Fibroblast of skin of left biceps (primary cell): ENCODE results near the gene PARG.
"Not testable (repeated sequence)": the region's sequence is repeated elsewhere in the genome, so short reads cannot be mapped to it uniquely, and the experiment has no call there.

ENCODE experiments used
- DNase-seq, 2 experiments: peaks; one replicate each; pipeline ENCODE4 v3.0.0-alpha.2; 2013; ENCODE audit warnings: low read depth in 2 of 2

Gene PARG

GRCh38 chr10:49941447-49942338 lies at the start of gene PARG, which contains the start of gene TIMM23B:
Gene PARG (minus strand): TSS chr10:49942027. CDS start chr10:49941725, 302 bp downstream.
Gene TIMM23B (plus strand): TSS chr10:49942053. CDS start chr10:49942195, 142 bp downstream.
- peak; percentile 31 to 42 for DNase-seq

GRCh38 chr10:49988376-49988775 lies 46.5 kb upstream of the PARG start, which contains the start of gene AGAP6:
Gene AGAP6 (plus strand): TSS chr10:49988406. CDS start chr10:49988716, 310 bp downstream.
- DNase-seq: not testable (repeated sequence)

DNA sequence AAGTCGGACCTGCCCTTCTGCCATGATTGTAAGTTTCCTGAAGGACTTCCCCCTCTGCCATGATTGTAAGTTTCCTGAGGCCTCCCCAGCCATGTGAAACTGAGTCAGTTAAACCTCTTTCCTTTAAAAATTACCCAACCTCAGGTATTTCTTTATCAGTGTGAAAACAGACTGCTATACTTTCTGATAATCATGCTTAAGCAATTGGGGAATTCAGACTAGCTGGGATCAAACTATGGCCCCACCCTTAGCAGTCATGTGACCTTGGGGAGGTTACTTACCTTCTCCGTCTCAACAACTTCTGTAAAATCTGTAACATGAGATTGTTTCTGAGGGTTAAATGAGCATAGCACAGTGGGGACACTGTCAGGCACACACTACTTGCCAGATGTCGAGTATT lies 45.4 kb upstream of the PARG start:
- not testable (repeated sequence) for DNase-seq

DNA sequence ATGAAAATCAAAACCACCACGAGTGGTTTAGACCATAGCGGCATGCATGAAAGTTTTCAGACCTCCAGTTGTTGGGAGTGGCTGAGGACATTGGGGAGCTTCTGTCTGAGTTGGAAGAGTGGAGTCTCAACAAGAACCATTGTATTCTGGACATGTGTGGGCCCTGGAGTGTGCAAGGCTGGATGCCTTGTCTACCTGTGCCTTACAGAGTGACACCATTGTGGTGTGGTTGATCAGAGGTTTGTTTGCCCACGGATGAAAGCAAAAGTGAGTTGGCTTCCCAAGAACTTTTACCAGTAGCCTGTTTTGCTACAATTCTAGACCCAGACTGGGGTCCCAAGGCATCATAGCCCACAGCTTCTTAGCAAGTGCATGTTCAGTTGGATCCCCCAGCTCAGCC lies 35.9 kb upstream of the PARG start:
- DNase-seq: not testable (repeated sequence)

DNA sequence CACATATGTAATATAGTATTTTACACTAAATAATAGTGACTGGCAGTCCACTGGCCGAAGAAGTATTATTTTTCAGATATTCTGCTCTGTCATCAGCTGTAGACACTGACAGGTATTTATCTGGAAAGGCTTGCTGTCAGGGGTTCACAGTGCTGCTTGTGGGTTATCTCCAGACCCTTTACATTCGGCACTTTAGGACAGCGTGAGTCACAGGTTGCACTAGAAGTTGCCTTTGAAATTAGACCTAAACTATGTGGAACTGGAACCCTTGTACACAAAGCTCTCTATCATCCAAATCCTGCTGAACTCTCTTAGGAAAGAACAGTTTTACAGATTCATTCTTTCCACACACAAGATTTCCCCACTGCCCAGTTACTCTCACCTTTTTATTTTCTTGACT lies 30.3 kb upstream of the PARG start:
- DNase-seq: not testable (repeated sequence)

DNA sequence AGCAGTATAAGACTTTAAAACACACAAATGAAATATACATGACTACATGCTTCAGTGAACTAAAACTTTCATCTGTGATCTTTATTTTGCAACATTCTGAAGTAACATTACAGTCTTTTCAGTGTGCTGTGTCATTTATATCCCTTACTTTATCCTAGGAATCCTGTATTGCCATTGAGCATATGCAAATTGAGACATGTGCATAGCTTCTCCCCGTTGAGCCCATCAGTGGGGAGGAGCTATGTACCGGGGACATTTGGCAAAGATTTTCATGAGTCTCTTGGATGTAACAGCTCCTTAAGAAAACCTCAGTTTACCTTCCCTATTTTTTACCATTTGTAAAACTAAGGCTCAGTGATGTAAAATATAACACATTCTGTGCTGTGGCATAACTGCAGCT lies 29.6 kb upstream of the PARG start:
- DNase-seq: not testable (repeated sequence)

DNA sequence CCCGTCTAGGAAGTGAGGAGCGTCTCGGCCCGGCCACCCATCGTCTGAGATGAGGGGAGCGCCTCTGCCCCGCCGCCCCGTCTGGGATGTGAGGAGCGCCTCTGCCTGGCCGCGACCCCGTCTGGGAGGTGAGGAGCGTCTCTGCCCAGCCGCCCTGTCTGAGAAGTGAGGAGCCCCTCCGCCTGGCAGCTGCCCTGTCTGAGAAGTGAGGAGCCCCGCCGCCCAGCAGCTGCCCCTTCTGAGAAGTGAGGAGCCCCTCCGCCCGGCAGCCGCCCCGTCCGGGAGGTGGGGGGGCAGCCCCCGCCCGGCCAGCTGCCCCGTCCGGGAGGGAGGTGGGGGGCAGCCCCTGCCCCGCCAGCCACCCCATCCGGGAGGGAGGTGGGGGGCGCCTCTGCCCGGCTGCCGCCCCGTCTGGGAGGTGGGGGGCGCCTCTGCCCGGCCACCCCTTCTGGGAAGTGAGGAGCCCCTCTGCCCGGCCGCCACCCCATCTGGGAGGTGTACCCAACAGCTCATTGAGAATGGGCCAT lies 28.6 kb upstream of the PARG start:
- not testable (repeated sequence) for DNase-seq

DNA sequence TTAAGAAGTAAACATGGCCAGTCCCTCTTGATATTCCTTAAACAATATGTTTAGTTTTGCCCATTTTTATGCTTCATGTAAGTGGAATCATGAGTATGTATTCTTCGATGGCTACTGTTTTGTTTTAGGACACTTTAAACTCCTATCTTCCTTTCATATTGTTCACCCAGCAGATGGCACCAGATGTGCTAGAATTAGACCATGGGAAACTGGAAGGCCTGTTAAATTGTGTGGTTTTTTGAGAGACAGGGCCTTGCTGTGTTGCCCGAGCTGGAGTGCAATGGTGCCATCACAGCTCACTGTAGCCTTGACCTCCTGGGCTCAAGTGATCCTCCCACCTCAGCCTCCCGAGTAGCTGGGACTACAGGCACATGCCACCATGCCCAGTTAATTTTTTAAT lies 11.3 kb upstream of the PARG start:
- DNase-seq: not testable (repeated sequence)

GRCh38 chr10:49952006-49952405 lies 10.2 kb upstream of the PARG start:
- DNase-seq: not testable (repeated sequence)

GRCh38 chr10:49948737-49949136 lies 6.9 kb upstream of the PARG start:
- DNase-seq: not testable (repeated sequence)

- not testable (repeated sequence) for DNase-seq
Measured at GRCh38 chr10:49948142-49948541, 6.3 kb upstream of the PARG start.

- not testable (repeated sequence) for DNase-seq
Measured at GRCh38 chr10:49943607-49944006, 1.8 kb upstream of the PARG start.

DNA sequence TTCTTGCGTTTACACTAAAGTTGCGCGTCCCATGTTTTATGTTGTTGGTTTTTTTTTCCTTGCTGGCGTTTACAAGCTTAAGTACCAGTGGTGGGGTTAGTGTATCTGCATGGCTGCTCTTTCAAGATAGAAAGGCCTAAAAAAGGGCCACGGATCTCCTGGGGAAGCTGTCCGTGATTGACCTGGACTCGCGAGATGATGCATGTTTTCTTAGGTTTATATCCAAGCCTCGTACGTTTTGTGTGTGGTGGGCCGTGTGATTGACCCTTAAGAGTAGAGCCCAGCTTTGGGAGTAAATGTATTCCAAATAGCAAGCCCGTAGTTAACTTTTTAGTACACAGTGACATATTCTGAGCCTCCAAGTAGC lies 495 bp upstream of the PARG start:
- DNase-seq: not testable (repeated sequence)

DNA sequence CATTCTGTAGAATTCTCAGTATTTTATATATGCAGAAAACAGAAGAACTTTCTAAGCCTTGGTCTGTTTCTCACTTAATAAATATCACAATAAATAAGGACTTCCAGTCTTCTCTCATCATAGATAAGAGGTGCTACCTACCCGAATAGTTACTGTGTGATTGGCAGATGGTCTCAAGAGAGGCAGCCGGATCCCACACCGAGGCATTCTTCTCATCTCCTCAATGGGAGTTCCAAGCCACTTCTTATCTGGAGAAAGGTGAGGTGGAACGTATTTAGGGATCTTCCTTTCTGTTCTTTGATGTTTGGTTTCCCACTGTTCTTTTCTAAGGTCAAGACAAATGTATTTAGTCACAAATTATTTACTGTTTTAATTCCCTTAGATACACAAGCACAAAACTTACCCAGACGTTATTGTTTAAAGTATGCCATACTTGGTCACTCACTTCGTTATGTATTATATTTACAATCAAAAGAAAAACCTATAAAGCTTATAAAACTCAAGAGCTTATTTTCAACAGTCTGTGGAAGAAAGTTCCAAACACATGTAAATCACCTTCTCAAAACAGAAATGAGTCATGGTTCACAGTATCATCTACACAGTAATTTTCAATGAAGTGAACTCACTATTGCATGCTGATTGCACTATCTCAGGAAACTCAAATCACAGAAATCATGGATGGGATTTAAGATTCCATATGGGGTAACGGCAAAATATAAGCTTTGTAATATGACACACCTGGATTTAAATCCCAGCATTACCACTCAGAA lies 9.7 kb downstream of the PARG start:
- DNase-seq: not testable (repeated sequence)

DNA sequence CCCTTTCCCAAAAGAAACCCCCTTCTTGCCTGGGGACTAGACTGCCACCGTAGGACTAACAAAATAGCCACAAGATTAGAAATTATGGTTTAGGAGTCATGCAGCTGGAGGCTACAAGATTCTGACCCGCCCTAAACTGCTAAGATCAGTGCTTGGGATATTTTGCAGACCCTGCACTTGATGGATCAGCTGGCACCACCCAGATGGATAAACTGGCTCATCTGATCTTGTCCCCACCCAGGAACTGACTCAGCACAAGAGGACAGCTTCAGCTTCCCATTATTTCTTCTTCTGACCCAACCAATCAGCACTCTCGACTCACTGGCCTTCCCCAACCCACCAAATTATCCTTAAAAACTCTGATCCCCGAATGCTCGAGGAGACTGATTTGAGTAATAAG lies 10.6 kb downstream of the PARG start:
- not testable (repeated sequence) for DNase-seq

GRCh38 chr10:49923572-49923971 lies 18.3 kb downstream of the PARG start:
- DNase-seq: not testable (repeated sequence)

DNA sequence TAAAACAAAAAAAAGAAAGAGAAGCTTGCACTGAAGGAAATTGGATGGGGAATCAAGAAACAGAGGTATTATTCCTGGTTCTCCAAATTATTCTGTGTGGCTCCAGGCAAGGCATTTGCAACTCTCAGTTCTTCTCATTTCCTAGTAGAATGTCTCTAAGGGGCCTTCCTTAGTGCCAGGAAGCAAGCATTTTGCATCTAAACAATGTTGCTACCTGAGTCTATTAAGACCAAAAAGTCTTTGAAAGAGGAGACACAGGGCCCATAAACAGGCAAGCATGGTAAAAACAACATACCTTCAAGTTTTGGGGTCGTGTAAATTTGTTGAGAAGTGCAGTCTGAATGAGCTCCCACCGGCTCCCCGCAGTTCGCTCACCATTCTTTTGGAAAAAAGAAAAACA lies 19.8 kb downstream of the PARG start:
- DNase-seq: not testable (repeated sequence)

DNA sequence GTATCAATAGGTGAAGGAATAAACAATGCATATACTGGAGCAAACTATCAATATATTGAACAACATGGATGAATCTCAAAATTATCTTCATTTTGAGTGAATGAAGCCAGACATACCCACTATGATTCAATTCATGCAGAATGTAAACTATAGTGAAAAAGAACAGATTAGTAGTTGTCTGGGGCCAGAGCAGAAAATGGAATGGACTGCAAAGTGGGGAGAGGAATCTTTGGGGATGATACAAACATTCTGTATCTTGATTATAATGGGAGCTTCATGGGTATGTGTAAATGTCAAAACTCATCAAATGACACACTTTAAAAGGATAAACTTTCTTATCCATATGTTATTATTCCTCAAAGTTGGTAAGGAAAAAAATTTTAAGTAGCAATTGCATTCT lies 23.9 kb downstream of the PARG start:
- not testable (repeated sequence) for DNase-seq

DNA sequence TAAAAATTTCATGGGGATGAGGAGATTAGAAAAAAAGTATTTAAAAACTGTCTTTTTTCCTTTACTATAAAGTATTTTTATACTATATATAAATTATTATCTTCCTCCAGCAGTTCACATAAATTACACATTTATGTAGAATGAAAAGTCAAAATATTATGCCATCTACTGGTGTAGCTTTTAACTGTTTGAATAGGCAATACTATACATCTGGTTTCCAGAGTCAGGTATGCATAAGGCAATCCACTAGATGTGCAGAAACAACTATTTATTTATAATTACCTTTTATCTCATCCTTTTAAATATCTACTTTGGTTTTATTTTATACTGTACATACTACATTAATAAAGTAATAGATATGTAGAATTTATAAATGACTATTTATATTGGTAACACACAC lies 25.4 kb downstream of the PARG start:
- DNase-seq: not testable (repeated sequence)

DNA sequence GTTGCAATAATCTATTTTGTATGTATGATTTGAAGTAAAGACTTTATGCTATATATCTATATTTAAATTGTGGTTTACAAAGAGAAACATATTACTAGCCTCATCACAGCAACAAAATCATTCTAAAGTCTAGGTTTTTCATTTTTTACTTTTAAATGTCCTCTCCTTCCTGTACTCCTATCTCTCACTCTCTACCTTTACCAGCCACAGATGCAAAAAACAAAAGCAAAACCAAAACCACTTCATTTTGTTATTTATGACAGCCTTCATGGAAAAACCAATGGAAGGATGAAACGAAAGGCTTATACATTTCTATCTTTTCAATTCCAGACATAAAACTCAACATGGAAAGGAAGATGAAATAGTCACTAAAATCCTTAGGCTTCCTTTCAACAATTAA lies 31.5 kb downstream of the PARG start:
- DNase-seq: not testable (repeated sequence)

DNA sequence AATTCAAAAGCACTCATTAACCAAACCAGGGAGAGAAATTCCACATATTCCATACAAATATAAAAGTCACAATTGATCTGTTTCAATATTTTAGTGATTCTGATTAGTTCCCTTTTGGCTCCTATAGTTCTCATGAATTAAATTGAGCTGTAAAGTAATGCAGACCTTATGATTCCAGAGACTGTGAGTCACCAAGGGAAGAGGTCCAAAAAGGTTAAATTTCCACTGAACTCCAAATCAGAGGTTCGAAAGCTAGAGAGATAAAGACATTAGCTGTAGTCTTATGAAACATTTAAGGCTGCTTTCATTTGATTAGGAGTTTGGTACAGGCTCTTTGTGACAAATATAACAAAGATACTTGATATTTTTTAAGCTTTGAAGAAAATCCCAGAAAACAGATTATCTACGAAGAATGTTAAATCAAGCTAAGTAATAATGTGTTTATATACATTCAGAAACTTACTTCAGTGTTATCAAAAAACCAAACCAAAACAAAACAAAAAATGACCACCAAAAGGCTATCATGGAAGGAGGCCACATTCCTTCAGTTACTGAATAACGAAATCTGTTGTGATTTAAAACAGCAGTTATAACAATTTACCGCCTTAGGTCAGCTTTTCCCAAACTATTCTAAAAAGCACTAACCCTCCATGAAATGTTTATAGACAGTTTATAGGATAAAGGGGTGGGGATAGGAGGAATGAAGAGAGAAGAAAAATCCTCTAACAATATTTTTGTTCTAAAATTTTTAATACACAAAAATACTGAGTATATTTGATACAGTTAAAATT lies 33.3 kb downstream of the PARG start:
- not testable (repeated sequence) for DNase-seq
